Uterus (tissue), 2 donors: ENCODE data around the gene GTF2IRD2.
"Not testable (repeated sequence)": the region's sequence is repeated elsewhere in the genome, so short reads cannot be mapped to it uniquely, and the experiment has no call there.

Experiments used
- POLR2A ChIP-seq, 2 donors: fragments of 450-650 bp; IDR thresholded peaks; one replicate each; pipeline ENCODE4 v1.6.1; 2016; ENCODE audit warnings: antibody characterized with exemption in 2 of 2, mild to moderate bottlenecking in 1 of 2, moderate library complexity in 1 of 2
- TF ChIP-seq, protein P1 (sequence below), 4 experiments: fragments of 200-600 bp in 2 of 4; fragments of 450-650 bp in 2 of 4; sonication (generic) in 2 of 4; IDR thresholded peaks; one replicate each; pipeline ENCODE4 v1.5.1; 2016 to 2019; ENCODE audit warnings: antibody characterized with exemption in 4 of 4, mild to moderate bottlenecking in 2 of 4, moderate library complexity in 1 of 4

DNA sequence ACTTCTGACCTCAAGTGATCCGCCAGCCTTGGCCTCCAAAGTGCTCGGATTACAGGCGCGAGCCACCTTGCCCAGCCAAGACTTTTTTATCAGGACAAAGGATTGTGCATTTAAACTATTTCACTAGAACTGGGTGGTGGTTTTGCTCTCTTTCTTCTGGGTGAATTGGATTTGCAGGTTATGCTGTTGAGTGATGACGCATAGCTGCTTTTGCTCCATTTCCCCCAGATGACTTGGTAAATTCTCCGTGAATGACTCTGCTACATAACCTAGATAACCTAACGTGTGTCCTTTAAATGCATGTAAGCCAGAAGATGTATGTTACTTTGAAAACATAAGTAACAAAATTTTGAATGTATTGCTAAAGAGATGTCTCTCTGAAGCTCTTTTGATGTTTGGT lies 93.1 kb downstream of the GTF2IRD2 start:
- TF ChIP-seq, protein P1, sequence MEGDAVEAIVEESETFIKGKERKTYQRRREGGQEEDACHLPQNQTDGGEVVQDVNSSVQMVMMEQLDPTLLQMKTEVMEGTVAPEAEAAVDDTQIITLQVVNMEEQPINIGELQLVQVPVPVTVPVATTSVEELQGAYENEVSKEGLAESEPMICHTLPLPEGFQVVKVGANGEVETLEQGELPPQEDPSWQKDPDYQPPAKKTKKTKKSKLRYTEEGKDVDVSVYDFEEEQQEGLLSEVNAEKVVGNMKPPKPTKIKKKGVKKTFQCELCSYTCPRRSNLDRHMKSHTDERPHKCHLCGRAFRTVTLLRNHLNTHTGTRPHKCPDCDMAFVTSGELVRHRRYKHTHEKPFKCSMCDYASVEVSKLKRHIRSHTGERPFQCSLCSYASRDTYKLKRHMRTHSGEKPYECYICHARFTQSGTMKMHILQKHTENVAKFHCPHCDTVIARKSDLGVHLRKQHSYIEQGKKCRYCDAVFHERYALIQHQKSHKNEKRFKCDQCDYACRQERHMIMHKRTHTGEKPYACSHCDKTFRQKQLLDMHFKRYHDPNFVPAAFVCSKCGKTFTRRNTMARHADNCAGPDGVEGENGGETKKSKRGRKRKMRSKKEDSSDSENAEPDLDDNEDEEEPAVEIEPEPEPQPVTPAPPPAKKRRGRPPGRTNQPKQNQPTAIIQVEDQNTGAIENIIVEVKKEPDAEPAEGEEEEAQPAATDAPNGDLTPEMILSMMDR (IDR thresholded peaks at IDR 0.05) = not testable (repeated sequence)
- TF ChIP-seq POLR2A (IDR thresholded peaks at IDR 0.05) = not testable (repeated sequence)
